Smooth muscle cell (in vitro differentiated cells): ENCODE measurements around the gene CCL4L2. TPM values are rescaled to one million over a fixed set of nuclear protein-coding genes. Genes with fewer than 3 reads are reported as not detected.
"Not testable (repeated sequence)": the region's sequence is repeated elsewhere in the genome, so short reads cannot be mapped to it uniquely, and the experiment has no call there.

Experiments used
- DNase-seq: peaks from one replicate; lab custom pipeline; 2025; ENCODE audit not compliant: unreplicated experiment; lab: John Stamatoyannopoulos, UW
- H2AFZ ChIP-seq: fragments of 200-600 bp; sonication (generic); 2 replicates; pipeline ENCODE4 v1.6.0; 2016; ENCODE audit warnings: antibody characterized with exemption, low read depth, mild to moderate bottlenecking
- H3F3A ChIP-seq: fragments of 200-600 bp; sonication (generic); 2 replicates; pipeline ENCODE4 v1.6.0; 2017; ENCODE audit warnings: antibody characterized with exemption, low read depth
- H3K27ac ChIP-seq: fragments of 200-600 bp; sonication (generic); 2 replicates; pipeline ENCODE4 v1.5.1; 2016; ENCODE audit warnings: low read depth, mild to moderate bottlenecking
- H3K27me3 ChIP-seq: fragments of 200-600 bp; sonication (generic); 2 replicates; pipeline ENCODE4 v1.6.1; 2016; ENCODE audit warnings: low read depth, mild to moderate bottlenecking
- H3K36me3 ChIP-seq: fragments of 200-600 bp; sonication (generic); 2 replicates; pipeline ENCODE4 v1.5.1; 2016; ENCODE audit warnings: low read depth
- H3K4me1 ChIP-seq: fragments of 200-600 bp; sonication (generic); 2 replicates; pipeline ENCODE4 v1.5.1; 2016; ENCODE audit warnings: low read depth
- H3K4me2 ChIP-seq: fragments of 200-600 bp; sonication (generic); 2 replicates; pipeline ENCODE4 v1.6.0; 2016; ENCODE audit warnings: mild to moderate bottlenecking
- H3K4me3 ChIP-seq: fragments of 200-600 bp; sonication (generic); 2 replicates; pipeline ENCODE4 v1.5.1; 2016; ENCODE audit warnings: mild to moderate bottlenecking
- H3K79me2 ChIP-seq: fragments of 200-600 bp; sonication (generic); 2 replicates; pipeline ENCODE4 v1.6.0; 2016; ENCODE audit warnings: low read depth, mild to moderate bottlenecking
- H3K9ac ChIP-seq: fragments of 200-600 bp; sonication (generic); 2 replicates; pipeline ENCODE4 v1.6.0; 2016; ENCODE audit warnings: low read depth
- H3K9me3 ChIP-seq: fragments of 200-600 bp; sonication (generic); replicated peaks from 2 replicates; pipeline ENCODE4 v1.5.1; 2016; ENCODE audit warnings: low read depth
- H4K20me1 ChIP-seq: fragments of 200-600 bp; sonication (generic); 2 replicates; pipeline ENCODE4 v1.6.0; 2016; ENCODE audit warnings: low read depth
- CTCF ChIP-seq: fragments of 200-600 bp; sonication (generic); IDR thresholded peaks from 2 replicates; pipeline ENCODE4 v1.5.1; 2017; ENCODE audit warnings: borderline replicate concordance, mild to moderate bottlenecking, antibody characterized with exemption; ENCODE audit not compliant: insufficient read depth, poor library complexity, severe bottlenecking
- WGBS: methylation state at CpG from one replicate; pipeline ENCODE4 v1.1.7; 2016; ENCODE audit warnings: low lambda C conversion rate; 5-methylcytosine and 5-hydroxymethylcytosine counted together
- polyA plus RNA-seq: library from polyadenylated mRNA; unstranded; fragments of >200 nt; fragmentation: Nextera tagmentation; extraction: Ambion mirVana; gene quantifications from 2 replicates; pipeline ENCODE4 v1.2.1, GENCODE V29; 2016
- total RNA-seq: library from RNA; depleted of rRNA; stranded (reverse); fragments of >200 nt; gene quantifications from 2 replicates; pipeline ENCODE4 v1.2.3, GENCODE V29; 2014

CCL4L2 gene
- total and polyA plus RNA-seq, 2 experiments from 2014 or later, result not detected

GRCh38 chr17:36195434-36196130 lies 15.3 kb upstream of the CCL4L2 start:
- peaks cover 10% of the 10 kb centered on the region for H3K27me3 ChIP-seq
- no peak overlapping the region for H3K27ac ChIP-seq
- no peak for TF ChIP-seq CTCF
- no peak overlapping the region for H3K4me3 ChIP-seq
- H3K79me2 ChIP-seq, result no peaks in the 10 kb centered on the region
- no peak overlapping the region for H2AFZ ChIP-seq
- DNase-seq, result no peak
- 72% methylated on average over 10 of the region's 10 CpGs for whole genome bisulfite sequencing
- H3K36me3 ChIP-seq, result no peaks in the 10 kb centered on the region
- no peak overlapping the region for H3K9ac ChIP-seq
- no peaks in the 10 kb centered on the region for H4K20me1 ChIP-seq
- no peak overlapping the region for H3K4me2 ChIP-seq
- no peaks in the 10 kb centered on the region for H3K4me1 ChIP-seq
- no peaks in the 10 kb centered on the region for H3F3A ChIP-seq
- H3K9me3 ChIP-seq, result no peaks in the 10 kb centered on the region

GRCh38 chr17:36196131-36196486 lies 14.8 kb upstream of the CCL4L2 start:
- Histone ChIP-seq H3K79me2 (no peaks in the 10 kb centered on the region), H3K4me3 (no peak overlapping the region), H3K4me1 (no peaks in the 10 kb centered on the region), H3K27ac (no peak overlapping the region), H4K20me1 (no peaks in the 10 kb centered on the region), H3F3A (no peaks in the 10 kb centered on the region), H3K4me2 (no peak overlapping the region), H3K27me3 (peaks cover 10% of the 10 kb centered on the region), H3K9ac (no peak overlapping the region), H2AFZ (no peak overlapping the region), H3K9me3 (no peaks in the 10 kb centered on the region), H3K36me3 (no peaks in the 10 kb centered on the region)
- WGBS, result 84% methylated on average over 3 of the region's 3 CpGs
- no peak for TF ChIP-seq CTCF
- DNase-seq, result no peak

GRCh38 chr17:36197387-36197703 lies 13.5 kb upstream of the CCL4L2 start:
- no peaks in the 10 kb centered on the region for H3K4me1 ChIP-seq
- no peak overlapping the region for H3K9ac ChIP-seq
- no peak for DNase-seq
- H3F3A ChIP-seq, result no peaks in the 10 kb centered on the region
- no peaks in the 10 kb centered on the region for H3K36me3 ChIP-seq
- no peaks in the 10 kb centered on the region for H3K79me2 ChIP-seq
- H3K4me3 ChIP-seq, result no peak overlapping the region
- WGBS, result 78% methylated on average over 4 of the region's 4 CpGs
- no peak for TF ChIP-seq CTCF
- no peaks in the 10 kb centered on the region for H4K20me1 ChIP-seq
- H3K27me3 ChIP-seq, result peaks cover 10% of the 10 kb centered on the region
- no peak overlapping the region for H3K27ac ChIP-seq
- no peak overlapping the region for H3K4me2 ChIP-seq
- H2AFZ ChIP-seq, result no peak overlapping the region
- H3K9me3 ChIP-seq, result no peaks in the 10 kb centered on the region

GRCh38 chr17:36198831-36199465 lies 11.9 kb upstream of the CCL4L2 start:
- Histone ChIP-seq H3K9ac (no peak overlapping the region), H2AFZ (no peak overlapping the region), H3F3A (no peaks in the 10 kb centered on the region), H3K4me2 (no peak overlapping the region), H3K79me2 (no peaks in the 10 kb centered on the region), H3K27ac (no peak overlapping the region), H3K9me3 (no peaks in the 10 kb centered on the region), H3K4me1 (no peaks in the 10 kb centered on the region), H4K20me1 (no peaks in the 10 kb centered on the region), H3K27me3 (peaks cover 10% of the 10 kb centered on the region), H3K4me3 (no peak overlapping the region), H3K36me3 (no peaks in the 10 kb centered on the region)
- WGBS, result 84% methylated on average over 7 of the region's 7 CpGs
- no peak for TF ChIP-seq CTCF
- no peak for DNase-seq

GRCh38 chr17:36201102-36201501 lies 9.8 kb upstream of the CCL4L2 start:
- DNase-seq, H3K9me3 ChIP-seq, H3K36me3 ChIP-seq, H3K9ac ChIP-seq, H3K79me2 ChIP-seq, H4K20me1 ChIP-seq, H3K4me3 ChIP-seq, H3K4me2 ChIP-seq, H3K27me3 ChIP-seq, H3K27ac ChIP-seq, H2AFZ ChIP-seq, H3K4me1 ChIP-seq, H3F3A ChIP-seq: not testable (repeated sequence)
- WGBS, result 94% methylated on average over 4 of the region's 4 CpGs
